ENCODE results near the gene VRTN.

DNA sequence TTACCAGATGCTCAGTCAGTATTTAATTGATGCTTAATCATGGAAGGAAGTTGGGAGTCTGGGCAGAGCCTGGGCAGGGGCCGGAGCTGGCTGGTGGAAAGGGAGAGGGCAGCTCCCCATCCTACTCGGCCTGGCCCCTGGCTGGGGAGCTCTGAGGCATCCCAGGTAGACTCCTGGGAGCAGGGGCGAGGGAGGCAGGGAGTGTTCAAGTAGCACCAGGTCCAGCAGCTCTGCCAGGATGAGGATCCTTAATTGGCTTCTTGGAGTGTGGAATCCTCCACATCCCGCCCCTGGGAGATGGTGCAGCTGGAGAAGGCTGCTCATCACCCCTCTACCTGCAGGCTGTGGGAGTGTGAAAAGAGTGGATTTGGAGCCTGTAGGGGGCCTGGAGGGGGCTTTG, 46.8 kb downstream of the VRTN start:
- TF ChIP-seq POLR2A (IDR thresholded peaks at IDR 0.05), result no peak
- TF ChIP-seq, protein P1, sequence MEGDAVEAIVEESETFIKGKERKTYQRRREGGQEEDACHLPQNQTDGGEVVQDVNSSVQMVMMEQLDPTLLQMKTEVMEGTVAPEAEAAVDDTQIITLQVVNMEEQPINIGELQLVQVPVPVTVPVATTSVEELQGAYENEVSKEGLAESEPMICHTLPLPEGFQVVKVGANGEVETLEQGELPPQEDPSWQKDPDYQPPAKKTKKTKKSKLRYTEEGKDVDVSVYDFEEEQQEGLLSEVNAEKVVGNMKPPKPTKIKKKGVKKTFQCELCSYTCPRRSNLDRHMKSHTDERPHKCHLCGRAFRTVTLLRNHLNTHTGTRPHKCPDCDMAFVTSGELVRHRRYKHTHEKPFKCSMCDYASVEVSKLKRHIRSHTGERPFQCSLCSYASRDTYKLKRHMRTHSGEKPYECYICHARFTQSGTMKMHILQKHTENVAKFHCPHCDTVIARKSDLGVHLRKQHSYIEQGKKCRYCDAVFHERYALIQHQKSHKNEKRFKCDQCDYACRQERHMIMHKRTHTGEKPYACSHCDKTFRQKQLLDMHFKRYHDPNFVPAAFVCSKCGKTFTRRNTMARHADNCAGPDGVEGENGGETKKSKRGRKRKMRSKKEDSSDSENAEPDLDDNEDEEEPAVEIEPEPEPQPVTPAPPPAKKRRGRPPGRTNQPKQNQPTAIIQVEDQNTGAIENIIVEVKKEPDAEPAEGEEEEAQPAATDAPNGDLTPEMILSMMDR (IDR thresholded peaks at IDR 0.05), result no peak
